HUES6 (cell line): ENCODE results near the gene NAA40.

Experiments used
- H3K27ac ChIP-seq: 2 replicates; pipeline ENCODE4 v1.7.0; 2013; ENCODE audit warnings: low read depth, mild to moderate bottlenecking, low read length, inconsistent platforms
- H3K27me3 ChIP-seq: 2 replicates; pipeline ENCODE4 v1.6.1; 2013; ENCODE audit warnings: low read length; ENCODE audit not compliant: control insufficient read depth, insufficient read depth
- H3K36me3 ChIP-seq: 2 replicates; pipeline ENCODE4 v1.6.1; 2013; ENCODE audit warnings: low read length; ENCODE audit not compliant: control insufficient read depth, insufficient read depth
- H3K4me1 ChIP-seq: 2 replicates; pipeline ENCODE4 v1.6.1; 2013; ENCODE audit warnings: low read length; ENCODE audit not compliant: control insufficient read depth, insufficient read depth
- H3K4me3 ChIP-seq: 2 replicates; pipeline ENCODE4 v1.5.1; 2013; ENCODE audit warnings: low read depth, low read length
- H3K9ac ChIP-seq: one replicate; pipeline ENCODE4 v1.6.1; 2013; ENCODE audit warnings: mild to moderate bottlenecking, low read length
- H3K9me3 ChIP-seq: 2 replicates; pipeline ENCODE4 v1.6.1; 2013; ENCODE audit warnings: low read depth, low read length; ENCODE audit not compliant: control insufficient read depth, insufficient read depth

Gene NAA40

DNA sequence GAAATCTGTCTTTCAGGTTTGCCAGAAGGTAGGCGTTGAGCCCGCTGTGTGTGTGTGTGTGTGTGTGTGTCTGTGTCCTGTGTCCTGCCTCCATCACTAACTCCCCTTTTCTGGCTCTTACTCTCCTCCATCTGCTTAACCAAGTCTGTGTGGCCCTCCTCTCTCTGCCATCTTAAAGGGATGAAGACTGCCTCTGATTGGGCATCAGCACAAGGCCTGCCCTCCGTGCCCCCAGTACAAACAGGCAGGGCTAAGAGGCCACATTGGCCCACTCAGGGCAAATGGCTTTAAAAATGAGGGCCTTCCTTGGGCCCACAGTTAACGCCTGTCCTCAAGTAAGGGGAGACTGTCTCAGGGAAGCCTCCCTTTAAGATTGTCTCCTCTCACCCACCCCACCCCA, 32.7 kb upstream of the NAA40 start:
- Histone ChIP-seq H3K9me3 (no peaks in the 10 kb centered on the region), H3K4me3 (no peak overlapping the region), H3K4me1 (peaks cover 43% of the 10 kb centered on the region), H3K36me3 (peaks cover 59% of the 10 kb centered on the region), H3K27me3 (no peaks in the 10 kb centered on the region), H3K9ac (no peak overlapping the region), H3K27ac (no peak overlapping the region)

GRCh38 chr11:63906585-63906984, 32.2 kb upstream of the NAA40 start:
- peaks cover 47% of the 10 kb centered on the region for H3K4me1 ChIP-seq
- H3K9me3 ChIP-seq = no peaks in the 10 kb centered on the region
- peak overlapping the region; percentile 41; the same call in 1 of the 2 replicates for H3K27ac ChIP-seq
- peaks cover 55% of the 10 kb centered on the region for H3K36me3 ChIP-seq
- no peak overlapping the region for H3K9ac ChIP-seq
- H3K4me3 ChIP-seq = no peak overlapping the region
- H3K27me3 ChIP-seq = no peaks in the 10 kb centered on the region

GRCh38 chr11:63907063-63907462, 31.7 kb upstream of the NAA40 start:
- H3K9me3 ChIP-seq = no peaks in the 10 kb centered on the region
- H3K27ac ChIP-seq = peak overlapping the region; percentile 41; the same call in 1 of the 2 replicates
- H3K27me3 ChIP-seq = no peaks in the 10 kb centered on the region
- peaks cover 51% of the 10 kb centered on the region for H3K36me3 ChIP-seq
- H3K9ac ChIP-seq = no peak overlapping the region
- H3K4me3 ChIP-seq = no peak overlapping the region
- H3K4me1 ChIP-seq = peaks cover 48% of the 10 kb centered on the region

DNA sequence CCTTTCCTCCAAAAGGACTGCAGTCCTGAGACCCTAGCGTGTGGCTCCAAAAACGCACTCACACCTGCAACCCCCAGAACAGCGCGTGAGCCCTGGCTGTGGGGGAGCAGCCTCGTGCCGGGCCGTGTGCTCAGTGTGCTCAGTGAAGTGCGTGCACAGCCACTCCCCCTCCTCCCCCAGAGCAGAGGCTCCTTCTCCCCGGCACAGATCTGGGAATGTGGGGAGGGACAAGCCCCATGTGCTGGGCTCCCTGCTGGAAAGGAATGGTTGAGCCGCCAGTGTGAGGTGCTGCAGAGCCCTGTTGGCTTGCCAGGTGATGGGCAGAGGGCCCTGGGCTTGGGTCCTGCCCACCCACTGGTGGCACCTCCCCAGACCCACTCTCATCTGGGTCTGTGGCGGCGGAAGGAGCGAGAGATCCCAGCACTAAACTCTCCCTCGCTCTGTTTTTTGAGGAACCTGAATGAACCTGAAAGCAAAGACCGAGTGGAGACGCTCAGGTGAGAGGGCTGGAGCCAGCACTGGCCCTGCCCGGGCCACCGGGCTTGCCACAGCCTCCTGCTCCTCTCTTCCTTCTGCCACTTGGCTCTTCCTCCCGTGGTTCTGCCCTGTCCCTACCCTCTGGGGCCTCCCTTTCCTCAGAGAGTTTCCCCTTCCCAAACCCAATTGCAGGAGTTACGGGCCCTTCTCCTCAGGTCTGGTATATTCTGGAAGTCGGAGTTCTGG, 30.8 kb upstream of the NAA40 start:
- H3K36me3 ChIP-seq = peaks cover 50% of the 10 kb centered on the region
- no peak overlapping the region for H3K4me3 ChIP-seq
- no peaks in the 10 kb centered on the region for H3K9me3 ChIP-seq
- peaks cover 48% of the 10 kb centered on the region for H3K4me1 ChIP-seq
- no peak overlapping the region for H3K27ac ChIP-seq
- no peaks in the 10 kb centered on the region for H3K27me3 ChIP-seq
- H3K9ac ChIP-seq = no peak overlapping the region

DNA sequence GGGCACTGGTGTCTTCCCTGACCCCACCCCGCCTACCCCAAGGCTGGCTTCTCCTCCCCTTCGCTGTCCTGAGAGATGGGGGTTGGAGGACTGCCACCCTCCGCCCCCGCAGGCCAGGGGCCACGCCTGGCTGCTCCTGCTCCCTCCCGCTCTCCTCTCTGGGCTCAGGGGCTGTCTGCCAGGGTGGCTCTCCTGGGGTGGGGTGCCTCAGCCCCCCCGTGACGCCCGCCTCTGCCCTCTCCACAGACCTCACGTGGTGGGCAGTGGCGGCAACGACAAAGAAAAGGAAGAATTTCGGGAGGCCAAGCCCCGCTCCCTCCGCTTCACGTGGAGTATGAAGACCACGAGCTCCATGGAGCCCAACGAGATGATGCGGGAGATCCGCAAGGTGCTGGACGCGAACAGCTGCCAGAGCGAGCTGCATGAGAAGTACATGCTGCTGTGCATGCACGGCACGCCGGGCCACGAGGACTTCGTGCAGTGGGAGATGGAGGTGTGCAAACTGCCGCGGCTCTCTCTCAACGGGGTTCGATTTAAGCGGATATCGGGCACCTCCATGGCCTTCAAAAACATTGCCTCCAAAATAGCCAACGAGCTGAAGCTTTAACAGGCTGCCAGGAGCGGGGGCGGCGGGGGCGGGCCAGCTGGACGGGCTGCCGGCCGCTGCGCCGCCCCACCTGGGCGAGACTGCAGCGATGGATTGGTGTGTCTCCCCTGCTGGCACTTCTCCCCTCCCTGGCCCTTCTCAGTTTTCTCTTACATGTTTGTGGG, 30.0 kb upstream of the NAA40 start:
- Histone ChIP-seq H3K36me3 (peaks cover 46% of the 10 kb centered on the region), H3K27ac (peak overlapping the region; percentile 46; the same call in 1 of the 2 replicates), H3K4me1 (peaks cover 48% of the 10 kb centered on the region), H3K27me3 (no peaks in the 10 kb centered on the region), H3K4me3 (no peak overlapping the region), H3K9me3 (no peaks in the 10 kb centered on the region), H3K9ac (peak overlapping the region; percentile 40)

DNA sequence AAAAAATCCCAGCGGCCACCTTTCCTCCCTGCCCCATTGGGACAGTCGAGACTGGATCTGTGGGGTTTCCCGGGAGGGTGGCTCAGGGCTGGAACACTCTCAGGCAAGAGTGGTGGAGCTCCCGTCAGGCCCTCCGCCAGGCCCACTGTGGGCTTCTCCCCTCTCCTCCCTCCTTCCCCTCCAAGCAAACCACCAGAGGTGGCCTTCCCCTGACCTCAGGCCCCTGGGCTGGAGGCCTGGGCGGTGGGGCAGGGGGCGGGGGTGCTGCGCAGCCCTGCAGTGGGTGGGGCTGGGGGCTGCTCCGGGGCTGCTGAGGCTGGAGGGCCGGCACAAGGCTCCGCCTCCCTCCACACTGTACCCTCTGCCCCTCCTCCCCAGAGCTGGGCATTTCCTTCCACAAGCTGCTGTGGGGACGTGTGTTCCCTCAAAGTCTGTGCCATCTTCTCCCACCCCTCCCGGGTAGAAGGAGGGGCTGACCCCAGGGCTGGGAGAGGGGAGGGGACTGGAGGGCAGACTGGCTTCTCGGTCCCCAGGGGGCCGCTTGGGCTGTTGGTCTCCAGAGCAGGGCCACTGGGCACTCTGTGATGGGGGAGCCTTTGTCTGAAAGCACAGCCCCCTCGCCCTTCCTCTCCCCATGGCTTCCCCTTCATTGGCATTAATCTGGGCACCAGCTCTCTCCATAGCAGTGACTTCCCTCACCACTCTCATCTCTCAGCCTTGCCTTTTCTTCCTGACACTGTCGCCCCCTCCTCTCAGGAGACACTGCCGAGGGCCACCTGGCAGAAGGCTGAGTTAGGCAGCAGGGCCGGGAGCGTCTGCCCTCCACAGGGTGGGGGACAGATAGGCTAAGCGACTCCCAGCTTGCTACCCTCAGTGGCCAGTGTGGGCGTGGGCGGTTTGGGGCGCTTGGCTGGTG, 29.0 kb upstream of the NAA40 start:
- Histone ChIP-seq H3K36me3 (peaks cover 46% of the 10 kb centered on the region), H3K27ac (peak overlapping the region; percentile 46; the same call in 1 of the 2 replicates), H3K9me3 (no peaks in the 10 kb centered on the region), H3K4me3 (peak overlapping the region; percentile 9; the same call in 1 of the 2 replicates), H3K27me3 (no peaks in the 10 kb centered on the region), H3K4me1 (peaks cover 48% of the 10 kb centered on the region), H3K9ac (no peak overlapping the region)

DNA sequence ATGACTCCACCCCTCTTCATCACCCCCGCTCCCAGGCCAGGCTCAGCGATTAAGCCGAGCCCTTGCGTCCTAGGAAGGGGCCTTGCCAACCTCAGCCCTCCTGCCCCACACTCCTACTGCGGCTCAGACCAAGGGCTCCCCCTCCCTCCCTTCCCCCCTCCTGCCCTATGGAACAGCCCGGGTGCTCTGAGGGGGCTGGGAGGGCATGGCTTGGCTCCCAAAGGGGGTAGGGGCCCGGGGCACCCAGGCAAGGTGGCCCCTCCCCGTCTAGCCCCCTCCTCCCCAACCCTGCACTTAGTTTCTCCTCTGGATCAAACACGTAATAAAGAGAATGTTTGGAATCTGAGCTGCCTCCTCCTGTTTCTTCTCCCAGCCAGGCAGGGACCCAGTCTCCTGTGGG, 28.1 kb upstream of the NAA40 start:
- no peak overlapping the region for H3K9ac ChIP-seq
- H3K4me3 ChIP-seq = no peak overlapping the region
- H3K4me1 ChIP-seq = peaks cover 51% of the 10 kb centered on the region
- H3K27me3 ChIP-seq = no peaks in the 10 kb centered on the region
- H3K36me3 ChIP-seq = peaks cover 43% of the 10 kb centered on the region
- no peaks in the 10 kb centered on the region for H3K9me3 ChIP-seq
- 0 out of 2 replicates have a peak overlapping the region, but pooled peaks have one; percentile 55 for H3K27ac ChIP-seq

GRCh38 chr11:63911440-63911839, 27.4 kb upstream of the NAA40 start:
- peaks cover 38% of the 10 kb centered on the region for H3K36me3 ChIP-seq
- no peaks in the 10 kb centered on the region for H3K9me3 ChIP-seq
- H3K9ac ChIP-seq = no peak overlapping the region
- no peak overlapping the region for H3K27ac ChIP-seq
- H3K27me3 ChIP-seq = no peaks in the 10 kb centered on the region
- peaks cover 51% of the 10 kb centered on the region for H3K4me1 ChIP-seq
- no peak overlapping the region for H3K4me3 ChIP-seq

DNA sequence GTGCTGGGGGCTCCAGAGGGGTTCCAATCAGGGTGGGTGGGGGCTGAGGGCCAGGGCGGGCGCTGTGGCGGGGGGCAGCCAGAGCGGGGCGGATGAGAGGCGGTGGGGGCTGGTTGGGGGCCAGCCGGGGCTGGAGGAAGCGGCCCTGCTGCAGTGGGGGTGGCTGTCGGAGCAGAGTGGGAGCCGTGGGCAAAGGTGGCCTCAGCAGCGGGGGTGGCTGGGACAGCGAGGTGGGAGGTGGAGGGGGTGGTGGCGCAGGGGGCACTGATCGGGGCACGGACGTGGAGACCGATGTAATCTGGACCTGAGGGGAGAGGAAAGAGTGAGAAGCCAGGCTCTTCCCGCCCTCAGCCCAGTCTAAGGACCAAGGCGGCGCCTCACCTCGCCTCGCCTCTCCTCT, 26.9 kb upstream of the NAA40 start:
- Histone ChIP-seq H3K4me3 (no peak overlapping the region), H3K27me3 (no peaks in the 10 kb centered on the region), H3K9ac (no peak overlapping the region), H3K27ac (no peak overlapping the region), H3K4me1 (peaks cover 49% of the 10 kb centered on the region), H3K36me3 (peaks cover 36% of the 10 kb centered on the region), H3K9me3 (no peaks in the 10 kb centered on the region)

GRCh38 chr11:63912678-63913077, 26.1 kb upstream of the NAA40 start:
- H3K9ac ChIP-seq = no peak overlapping the region
- peaks cover 41% of the 10 kb centered on the region for H3K4me1 ChIP-seq
- H3K4me3 ChIP-seq = no peak overlapping the region
- H3K9me3 ChIP-seq = no peaks in the 10 kb centered on the region
- peaks cover 32% of the 10 kb centered on the region for H3K36me3 ChIP-seq
- no peaks in the 10 kb centered on the region for H3K27me3 ChIP-seq
- no peak overlapping the region for H3K27ac ChIP-seq
